Left hindlimb (tissue), 1 donor: ENCODE results near the gene NME8.

ENCODE experiments used
- DNase-seq: peaks from one replicate; pipeline ENCODE4 v3.0.0-alpha.2; 2018

Gene NME8

DNA sequence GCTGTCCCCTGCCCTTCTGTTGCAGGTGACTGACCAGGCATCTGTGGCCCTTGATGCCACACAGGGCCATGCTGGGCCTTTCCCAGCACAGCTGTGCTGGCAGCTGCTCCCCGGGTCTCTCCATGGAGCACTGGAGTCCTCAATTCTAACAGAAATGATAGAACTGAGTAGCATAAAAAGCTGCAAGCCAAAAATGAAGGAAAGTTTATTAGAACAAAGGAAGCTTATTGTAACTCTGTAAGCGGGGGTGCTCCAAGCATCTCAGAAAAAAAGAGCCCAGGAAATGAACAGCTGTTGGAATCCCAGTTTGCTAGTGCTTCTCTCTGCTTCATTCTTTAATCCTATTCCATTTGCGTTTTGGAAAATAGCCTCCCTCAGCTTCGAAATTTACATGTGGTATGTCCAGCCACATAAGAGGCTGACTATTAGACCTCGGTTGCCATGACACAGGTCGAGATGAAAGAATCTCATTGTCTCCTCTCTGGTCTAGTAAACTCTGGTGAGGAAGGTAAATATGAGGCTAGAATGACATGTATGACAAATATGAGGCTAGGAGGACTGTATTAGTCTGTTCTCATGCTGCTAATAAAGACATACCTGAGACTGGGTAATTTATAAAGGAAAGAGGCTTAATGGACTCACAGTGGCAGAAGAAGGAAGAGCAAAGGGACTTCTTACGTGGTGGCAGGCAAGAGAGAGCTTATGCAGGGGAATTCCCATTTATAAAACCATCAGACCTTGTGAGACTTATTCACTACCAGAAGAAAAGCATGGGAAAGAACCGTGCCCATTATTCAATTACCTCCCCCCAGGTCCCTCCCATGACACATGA is 95.7 kb downstream of the NME8 start:
- DNase-seq: peak; percentile 50

DNA sequence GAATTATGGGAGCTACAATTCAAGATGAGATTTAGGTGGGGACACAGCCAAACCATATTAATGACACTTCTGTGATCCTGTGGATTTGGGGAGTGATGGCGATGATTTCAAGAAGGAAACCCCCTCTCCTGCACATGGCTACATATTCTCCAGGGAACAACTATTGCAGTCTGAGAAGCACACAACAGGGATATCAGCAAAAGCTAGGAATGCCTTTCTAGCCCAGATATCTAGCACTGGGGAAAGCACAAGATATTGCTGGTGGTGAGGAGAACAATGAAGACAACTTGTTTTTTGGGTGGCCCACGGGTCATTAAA is 96.3 kb downstream of the NME8 start:
- DNase-seq: no peak

DNA sequence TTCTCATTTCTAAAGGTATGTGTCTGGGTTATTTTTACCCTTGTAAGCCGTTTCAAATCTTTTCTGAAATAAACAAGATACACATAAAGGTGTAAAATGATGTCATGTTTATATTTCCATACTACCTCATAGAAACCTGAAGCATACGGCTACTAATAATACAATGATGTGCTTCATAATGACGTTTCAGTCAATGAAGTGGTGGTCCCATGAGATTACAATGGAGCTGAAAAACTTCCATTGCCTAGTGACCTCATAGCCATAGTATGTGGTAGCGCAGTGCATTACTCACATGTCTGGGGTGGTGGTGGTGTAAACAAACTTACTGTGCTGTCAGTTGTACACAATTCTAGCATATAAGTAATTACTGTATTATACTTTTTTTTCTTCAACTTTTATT is 96.9 kb downstream of the NME8 start:
- no peak for DNase-seq

DNA sequence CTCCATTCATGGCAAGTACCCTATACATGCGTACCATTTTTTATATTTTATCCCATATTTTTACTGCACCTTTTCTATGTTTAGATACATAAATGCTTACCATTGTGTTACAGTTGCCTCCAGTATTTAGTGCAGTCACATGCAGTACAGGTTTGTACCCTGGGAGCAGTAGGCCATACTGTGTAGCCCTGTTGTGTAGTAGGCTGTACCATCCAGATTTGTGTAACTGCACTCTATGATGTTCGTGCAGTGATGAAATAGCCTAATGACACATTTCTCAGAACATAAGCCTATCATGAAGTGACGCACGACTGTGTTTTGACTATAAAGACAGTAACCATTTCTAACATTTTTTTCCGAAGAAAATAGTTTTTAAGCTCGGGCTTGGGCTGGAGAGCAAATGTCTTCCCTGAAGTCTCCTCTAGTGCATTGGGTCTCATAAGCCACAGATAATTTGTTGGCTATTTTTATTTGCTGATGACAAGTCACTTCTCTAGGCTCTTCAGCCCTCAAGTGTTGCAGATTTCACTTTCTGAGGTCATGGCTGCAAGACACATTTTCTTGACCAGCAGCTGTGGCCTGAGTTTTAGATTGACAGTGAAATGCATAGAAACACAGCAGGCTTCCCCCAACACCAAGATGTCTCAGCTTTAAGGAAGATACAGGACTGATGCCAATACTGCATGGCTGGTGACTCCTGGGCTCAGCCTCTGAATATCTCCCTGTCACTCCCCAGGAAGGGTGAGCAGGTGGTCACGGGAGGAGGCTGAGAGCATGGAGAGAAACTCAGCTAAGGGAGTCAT is 98.9 kb downstream of the NME8 start:
- DNase-seq: no peak

DNA sequence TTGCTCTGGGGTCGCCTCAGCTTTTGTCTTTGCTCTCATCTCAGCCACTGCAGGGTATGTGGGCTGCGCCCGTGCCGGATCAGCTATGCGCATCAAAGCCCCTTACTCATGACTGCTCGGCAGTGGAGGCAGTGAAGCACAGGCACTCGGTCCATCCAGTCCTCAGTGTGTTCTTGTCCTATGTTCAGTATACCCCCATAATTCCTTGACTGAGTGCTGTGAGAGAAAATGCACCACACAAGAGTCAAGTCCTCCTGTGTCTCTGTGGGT is 99.5 kb downstream of the NME8 start:
- DNase-seq: no peak
